ENCODE data around the gene ELAVL3. TPM values are rescaled to one million over a fixed set of nuclear protein-coding genes. Genes with fewer than 3 reads are reported as not detected.

Gene ELAVL3
- total RNA-seq, 4 donors from 2014 or later: not detected

GRCh38 chr19:11505504-11506100 lies 24.8 kb upstream of the ELAVL3 start, which contains the start of gene ZNF653:
ZNF653 (minus strand) TSS chr19:11505839; CDS start chr19:11505786, 53 bp downstream.
- H3K27me3 ChIP-seq: no peaks in the 10 kb centered on the region
- peak within 1 kb of the TSS; percentile 40 to 98 (median 56) for H3K4me3 ChIP-seq (replicated peaks in 1 of 3)
- no peaks in the 10 kb centered on the region for H3K36me3 ChIP-seq
- intact Hi-C loops (cut with DNase I): no loop called here
- WGBS, 2 donors: 1% methylated on average over 13 of the region's 65 CpGs; no CpG with 5 or more reads in 1 of the 2 donors
- peak in 1 of 2 donors; percentile 40 for TF ChIP-seq POLR2A (IDR thresholded peaks at IDR 0.05)
- no peak for TF ChIP-seq CTCF (IDR thresholded peaks at IDR 0.05)
- DNase-seq: peak; percentile 89 to 95
- peak within 1 kb of the TSS; percentile 78 to 98 (median 87) for H3K27ac ChIP-seq
- H3K9me3 ChIP-seq: no peaks in the 10 kb centered on the region
- H3K4me1 ChIP-seq: peaks cover 0 to 9% of the 10 kb centered on the region in 2 donors

GRCh38 chr19:11505032-11505503 lies 24.2 kb upstream of the ELAVL3 start:
- H3K27ac ChIP-seq: peak overlapping the region; percentile 78 to 98 (median 87)
- peak; percentile 98 to 99 for DNase-seq
- H3K9me3 ChIP-seq: no peaks in the 10 kb centered on the region
- peak overlapping the region; percentile 40 to 98 (median 56) for H3K4me3 ChIP-seq (replicated peaks in 1 of 3)
- intact Hi-C loops (cut with DNase I): no loop called here
- no peaks in the 10 kb centered on the region for H3K36me3 ChIP-seq
- TF ChIP-seq POLR2A (IDR thresholded peaks at IDR 0.05) (no peak), CTCF (IDR thresholded peaks at IDR 0.05) (no peak)
- 3 to 14% methylated on average over 3 to 16 of the region's 33 CpGs for whole genome bisulfite sequencing, 2 donors
- H3K27me3 ChIP-seq: no peaks in the 10 kb centered on the region
- H3K4me1 ChIP-seq: peaks cover 0 to 9% of the 10 kb centered on the region in 2 donors

GRCh38 chr19:11504502-11505031 lies 23.7 kb upstream of the ELAVL3 start:
- H3K9me3 ChIP-seq: no peaks in the 10 kb centered on the region
- H3K27ac ChIP-seq: peak overlapping the region in 1 of 3 donors; percentile 98
- 54 to 56% methylated on average over 7 of the region's 7 CpGs for WGBS, 2 donors
- H3K4me3 ChIP-seq (replicated peaks in 1 of 3): peak overlapping the region in 1 of 3 donors; percentile 98
- H3K36me3 ChIP-seq: no peaks in the 10 kb centered on the region
- peaks cover 0 to 9% of the 10 kb centered on the region in 2 donors for H3K4me1 ChIP-seq
- no peak for DNase-seq
- H3K27me3 ChIP-seq: no peaks in the 10 kb centered on the region
- TF ChIP-seq POLR2A (IDR thresholded peaks at IDR 0.05) (no peak), CTCF (IDR thresholded peaks at IDR 0.05) (no peak)
- intact Hi-C loops (cut with DNase I): no loop called here

- peaks cover 9 to 11% of the 10 kb centered on the region in 2 donors for H3K36me3 ChIP-seq
- H3K4me3 ChIP-seq (replicated peaks in 1 of 3): no peak overlapping the region
- TF ChIP-seq CTCF (IDR thresholded peaks at IDR 0.05) (no peak), POLR2A (IDR thresholded peaks at IDR 0.05) (no peak)
- H3K27me3 ChIP-seq: no peaks in the 10 kb centered on the region
- intact Hi-C loops (cut with DNase I): loop anchor here (10.0 kb wide), 1 partner anchor 85 kb away; no protein-coding TSS in a partner anchor
- peaks cover 0 to 4% of the 10 kb centered on the region in 2 donors for H3K4me1 ChIP-seq
- no peak for DNase-seq
- no peak overlapping the region for H3K27ac ChIP-seq
- H3K9me3 ChIP-seq: no peaks in the 10 kb centered on the region
- 83 to 88% methylated on average over 7 of the region's 7 CpGs for WGBS, 2 donors
These were observed 19.1 kb upstream of the ELAVL3 start for GRCh38 chr19:11499890-11500420.

Measured in thyroid gland (tissue), 4 donors.